Peyer's patch (tissue), 4 donors: ENCODE results near the gene FEN1. TPM values are rescaled to one million over a fixed set of nuclear protein-coding genes. Genes with fewer than 3 reads are reported as not detected.

Experiments used
- DNase-seq, 3 donors: peaks; one replicate each; pipeline ENCODE4 v3.0.0-alpha.2; 2017 to 2019
- H3K27ac ChIP-seq, 4 donors: fragments of 200-600 bp; sonication (generic); one replicate each; pipeline ENCODE4 v1.5.1; 2016 to 2019
- H3K27me3 ChIP-seq, 2 donors: fragments of 200-600 bp; sonication (generic); one replicate each; pipeline ENCODE4 v1.5.1; 2019
- H3K36me3 ChIP-seq, 3 donors: fragments of 200-600 bp; sonication (generic); one replicate each; pipeline ENCODE4 v1.5.1; 2016 to 2019
- H3K4me1 ChIP-seq, 4 donors: fragments of 200-600 bp; sonication (generic); one replicate each; pipeline ENCODE4 v1.5.1; 2016 to 2019
- H3K4me3 ChIP-seq, 4 donors: fragments of 200-600 bp; sonication (generic); 1 replicate in 3 of 4; 2 replicates in 1 of 4; pipeline ENCODE4 v1.5.1; 2016 to 2019; ENCODE audit warnings: mild to moderate bottlenecking in 1 of 4
- H3K9me3 ChIP-seq, 4 donors: fragments of 200-600 bp; sonication (generic); one replicate each; pipeline ENCODE4 v1.5.1; 2016 to 2019; ENCODE audit warnings: mild to moderate bottlenecking in 1 of 4
- CTCF ChIP-seq, 6 experiments: fragments of 450-650 bp in 4 of 6; fragments of 200-600 bp in 2 of 6; sonication (generic) in 1 of 6; IDR thresholded peaks; one replicate each; pipeline ENCODE4 v1.5.1; 2017 to 2019; ENCODE audit warnings: antibody characterized with exemption in 6 of 6, mild to moderate bottlenecking in 3 of 6, moderate library complexity in 1 of 6
- POLR2A ChIP-seq, 2 donors: fragments of 450-650 bp; IDR thresholded peaks; one replicate each; pipeline ENCODE4 v1.5.1; 2017; ENCODE audit warnings: antibody characterized with exemption in 2 of 2, mild to moderate bottlenecking in 2 of 2, moderate library complexity in 2 of 2
- total RNA-seq, 4 donors: library from RNA; depleted of rRNA; stranded (reverse); fragments of >200 nt; gene quantifications; one replicate each; pipeline ENCODE4 v1.1.0, GENCODE V29; 2016

The FEN1 gene
- total RNA-seq, 4 donors from 2014 or later: 4.3 to 33.0 (median 8.8) TPM

- TF ChIP-seq POLR2A (IDR thresholded peaks at IDR 0.05) (no peak), CTCF (IDR thresholded peaks at IDR 0.05) (no peak)
- peak overlapping the region in 3 of 4 donors; percentile 79 to 95 (median 94) for H3K27ac ChIP-seq
Measured at GRCh38 chr11:61817471-61818202, 24.9 kb downstream of the FEN1 start.

GRCh38 chr11:61820174-61820573, 27.5 kb downstream of the FEN1 start:
- no peaks in the 10 kb centered on the region for H3K27me3 ChIP-seq
- peaks cover 0 to 24% (median 13%) of the 10 kb centered on the region in 4 donors for H3K4me1 ChIP-seq
- H3K9me3 ChIP-seq: no peaks in the 10 kb centered on the region
- no peak overlapping the region for H3K4me3 ChIP-seq
- TF ChIP-seq POLR2A (IDR thresholded peaks at IDR 0.05) (no peak), CTCF (IDR thresholded peaks at IDR 0.05) (no peak)
- no peak for DNase-seq
- no peaks in the 10 kb centered on the region for H3K36me3 ChIP-seq
- H3K27ac ChIP-seq: peak overlapping the region in 3 of 4 donors; percentile 5 to 85 (median 52)

More at GRCh38 chr11:61817471-61818202, 24.9 kb downstream of the FEN1 start:
- no peaks in the 10 kb centered on the region for H3K27me3 ChIP-seq
- H3K4me1 ChIP-seq: peaks cover 0 to 34% (median 18%) of the 10 kb centered on the region in 4 donors
- no peaks in the 10 kb centered on the region for H3K36me3 ChIP-seq
- no peak for DNase-seq
- peak overlapping the region in 1 of 4 donors; percentile 67 for H3K4me3 ChIP-seq
- H3K9me3 ChIP-seq: no peaks in the 10 kb centered on the region

GRCh38 chr11:61826930-61827570, 34.3 kb downstream of the FEN1 start:
- Histone ChIP-seq H3K27ac (peak overlapping the region; percentile 23 to 92 (median 61)), H3K4me1 (peaks cover 0 to 28% (median 8%) of the 10 kb centered on the region in 4 donors), H3K9me3 (no peaks in the 10 kb centered on the region), H3K27me3 (no peaks in the 10 kb centered on the region), H3K4me3 (peak overlapping the region; percentile 36 to 59 (median 48)), H3K36me3 (no peaks in the 10 kb centered on the region)
- TF ChIP-seq POLR2A (IDR thresholded peaks at IDR 0.05) (no peak), CTCF (IDR thresholded peaks at IDR 0.05) (no peak)
- DNase-seq: peak in 1 of 3 donors; percentile 16

- Histone ChIP-seq H3K4me1 (peaks cover 0 to 28% (median 8%) of the 10 kb centered on the region in 4 donors), H3K4me3 (peak within 1 kb of the TSS; percentile 36 to 59 (median 48)), H3K36me3 (no peaks in the 10 kb centered on the region), H3K27me3 (no peaks in the 10 kb centered on the region), H3K9me3 (no peaks in the 10 kb centered on the region), H3K27ac (peak within 1 kb of the TSS; percentile 23 to 92 (median 61))
- TF ChIP-seq CTCF (IDR thresholded peaks at IDR 0.05) (peak in 2 of 6 experiments; percentile 6 to 10), POLR2A (IDR thresholded peaks at IDR 0.05) (no peak)
- peak; percentile 68 to 89 (median 82) for DNase-seq
Measured at GRCh38 chr11:61827571-61828378, 35.1 kb downstream of the FEN1 start, which contains the start of gene FADS2. TSS of gene FADS2 (plus strand) at chr11:61828300. CDS start at chr11:61828391, 91 bp downstream.

GRCh38 chr11:61828379-61828628, 35.6 kb downstream of the FEN1 start:
- no peak for TF ChIP-seq CTCF (IDR thresholded peaks at IDR 0.05)
- TF ChIP-seq POLR2A (IDR thresholded peaks at IDR 0.05): no peak
- Histone ChIP-seq H3K4me1 (peaks cover 0 to 28% (median 8%) of the 10 kb centered on the region in 4 donors), H3K36me3 (no peaks in the 10 kb centered on the region), H3K4me3 (peak overlapping the region; percentile 36 to 59 (median 48)), H3K27ac (peak overlapping the region; percentile 23 to 92 (median 61)), H3K9me3 (no peaks in the 10 kb centered on the region), H3K27me3 (no peaks in the 10 kb centered on the region)
- DNase-seq: no peak
